ENCODE data around the gene CLDN8.

GRCh38 chr21:30255679-30256078 lies 39.8 kb upstream of the CLDN8 start:
- no peak for TF ChIP-seq POLR2AphosphoS5 (IDR thresholded peaks at IDR 0.05)
- no peak for TF ChIP-seq POLR2A (IDR thresholded peaks at IDR 0.05; ENCODE audit: low read depth)
- TF ChIP-seq CTCF (IDR thresholded peaks at IDR 0.05) = no peak

Data from esophagus muscularis mucosa (tissue), 3 donors.